Effector CD4-positive, alpha-beta T cell (primary cell): Measurements from ENCODE around the gene ARRDC2.
"Not testable (repeated sequence)": the region's sequence is repeated elsewhere in the genome, so short reads cannot be mapped to it uniquely, and the experiment has no call there.

Source experiments
- DNase-seq: peaks from one replicate; pipeline ENCODE4 v3.0.0-alpha.2; 2020

The ARRDC2 gene

DNA sequence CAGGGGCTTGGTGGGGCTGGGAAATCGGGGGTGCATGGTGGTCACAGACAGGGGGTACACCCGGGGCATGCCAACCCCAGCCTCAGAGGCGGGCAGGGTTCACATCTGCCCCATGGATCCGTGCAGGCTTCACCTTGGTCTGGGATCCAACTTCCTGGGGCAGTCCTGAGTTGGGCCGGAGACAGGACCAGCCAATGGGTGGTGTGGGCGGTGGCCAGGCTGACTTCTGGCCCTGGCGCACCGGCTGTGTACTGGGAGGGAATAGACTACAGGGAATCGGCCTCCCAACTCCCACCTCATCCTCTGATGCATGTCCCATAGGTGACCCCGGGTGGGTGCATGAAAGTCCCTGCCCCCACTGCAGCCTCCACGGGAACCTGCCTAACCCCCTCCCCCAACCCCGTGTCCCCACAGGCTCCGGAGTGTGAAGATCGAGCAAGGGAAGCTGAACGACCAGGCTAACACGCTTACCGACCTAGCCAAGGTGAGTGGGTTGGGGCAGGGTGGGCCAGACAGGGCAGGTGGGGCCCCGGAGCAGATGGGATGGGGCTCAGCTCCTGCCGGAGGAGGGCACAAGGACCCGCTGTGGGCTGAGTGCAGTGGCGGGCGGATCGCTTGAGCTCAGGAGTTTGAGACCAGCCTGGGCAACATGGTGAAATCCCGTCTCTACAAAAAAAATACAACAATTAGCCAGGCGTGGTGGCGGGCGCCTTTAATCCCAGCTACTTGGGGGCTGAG, 14.7 kb upstream of the ARRDC2 start:
- no peak for DNase-seq

DNA sequence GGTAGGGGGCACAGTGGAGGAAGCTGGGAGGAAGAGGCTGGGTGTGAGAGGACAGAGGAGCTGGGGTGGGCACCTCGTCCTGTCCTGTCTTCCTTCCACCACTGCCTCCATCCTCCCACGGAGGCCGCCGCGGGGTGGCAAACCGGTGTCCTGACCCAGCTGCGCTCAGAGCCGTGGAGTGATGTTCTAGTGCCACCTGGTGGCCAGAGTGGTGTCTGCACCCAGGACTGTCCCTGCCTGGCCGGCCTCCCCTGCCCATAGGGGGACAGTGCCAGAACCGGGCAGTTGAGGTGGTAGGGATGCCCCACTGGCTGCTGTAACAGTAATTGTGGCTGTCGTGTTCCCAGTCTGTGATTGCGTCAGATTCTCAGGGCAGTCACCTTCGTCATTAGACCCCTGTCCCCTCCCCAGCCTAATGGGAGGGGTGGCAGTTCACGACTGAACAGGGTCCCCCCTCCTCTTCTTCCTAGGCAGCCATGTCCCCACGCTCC, 11.1 kb upstream of the ARRDC2 start:
- DNase-seq, result peak; percentile 82

DNA sequence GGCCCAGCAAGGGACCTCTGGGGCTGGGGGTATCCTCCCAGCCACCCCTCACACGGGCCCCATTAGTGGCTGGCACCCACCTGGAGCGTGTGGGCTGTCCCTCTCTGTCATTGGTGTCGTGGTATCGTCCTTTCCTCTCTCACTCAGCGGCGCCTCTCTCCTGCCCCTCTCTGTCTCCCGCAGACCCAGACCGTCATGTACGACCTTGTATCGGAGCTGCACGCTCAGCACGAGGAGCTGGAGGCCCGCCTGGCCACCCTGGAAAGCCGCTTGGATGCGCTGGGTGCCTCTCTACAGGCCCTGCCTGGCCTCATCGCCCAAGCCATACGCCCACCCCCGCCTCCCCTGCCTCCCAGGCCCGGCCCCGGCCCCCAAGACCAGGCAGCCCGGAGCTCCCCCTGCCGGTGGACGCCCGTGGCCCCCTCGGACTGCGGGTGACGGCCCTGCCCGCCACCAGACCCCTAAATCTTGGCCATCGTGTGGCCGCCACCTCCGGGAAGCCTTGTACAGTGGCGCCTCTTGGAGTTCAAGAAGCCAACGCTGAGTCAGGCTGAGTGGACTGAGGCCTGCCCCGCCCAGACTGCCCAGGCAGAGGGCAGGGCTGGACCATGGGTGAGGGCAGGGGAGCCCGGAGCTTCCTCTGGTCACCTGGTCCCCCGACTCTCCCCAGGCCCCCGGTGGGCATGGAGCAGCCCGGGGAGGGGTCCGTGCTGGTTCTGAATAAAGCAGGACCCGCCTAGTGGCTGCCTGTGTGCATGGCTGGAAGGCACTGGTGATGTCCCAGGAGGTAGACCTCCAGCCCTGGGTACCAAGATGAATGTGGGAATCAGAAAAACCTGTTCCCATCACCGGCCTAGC, 9.8 kb upstream of the ARRDC2 start:
- no peak for DNase-seq

GRCh38 chr19:17998827-17999150, 9.2 kb upstream of the ARRDC2 start:
- no peak for DNase-seq

DNA sequence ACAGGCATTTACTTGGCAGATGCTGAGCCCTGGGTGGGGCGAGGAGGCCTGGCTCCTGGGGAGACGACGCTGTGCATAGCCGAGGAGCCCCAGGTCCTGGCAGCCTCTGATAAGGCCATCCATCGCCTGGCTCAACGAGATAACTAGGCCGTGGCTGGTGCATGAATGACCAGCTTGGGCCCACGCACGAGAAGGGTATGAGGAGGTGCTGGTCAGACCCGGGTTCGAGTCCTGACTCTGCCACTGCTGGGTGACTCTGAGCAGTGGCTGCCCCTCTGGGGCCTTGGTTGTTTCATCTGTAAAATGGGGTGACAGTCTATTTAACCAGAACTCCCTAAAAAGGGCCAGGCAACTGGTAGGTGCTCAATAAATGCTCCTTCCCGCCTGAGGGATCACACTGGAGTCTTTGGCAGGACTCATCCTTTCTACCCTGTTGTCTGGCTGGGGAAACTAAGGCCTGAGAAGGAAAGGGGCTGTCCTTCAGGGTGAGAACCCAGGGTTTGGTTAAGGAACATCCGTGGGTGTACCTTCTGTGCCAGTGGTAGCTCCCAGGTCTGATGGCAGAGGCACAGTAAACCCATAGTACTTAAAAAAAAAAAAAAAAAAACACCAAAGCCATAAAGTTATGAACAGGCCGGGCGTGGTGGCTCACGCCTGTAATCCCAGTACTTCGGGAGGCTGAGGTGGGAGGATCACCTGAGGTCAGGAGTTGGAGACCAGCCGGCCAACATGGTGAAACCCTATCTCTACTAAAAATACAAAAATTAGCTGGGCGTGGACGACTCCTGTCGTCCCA, 8.1 kb upstream of the ARRDC2 start:
- no peak for DNase-seq

GRCh38 chr19:18000480-18000914, 7.5 kb upstream of the ARRDC2 start:
- no peak for DNase-seq

- peak; percentile 94 for DNase-seq
Observed at GRCh38 chr19:18000915-18001776, 6.8 kb upstream of the ARRDC2 start.

GRCh38 chr19:18001777-18002345, 6.1 kb upstream of the ARRDC2 start:
- no peak for DNase-seq

GRCh38 chr19:18002347-18002850, 5.6 kb upstream of the ARRDC2 start:
- DNase-seq, result no peak

DNA sequence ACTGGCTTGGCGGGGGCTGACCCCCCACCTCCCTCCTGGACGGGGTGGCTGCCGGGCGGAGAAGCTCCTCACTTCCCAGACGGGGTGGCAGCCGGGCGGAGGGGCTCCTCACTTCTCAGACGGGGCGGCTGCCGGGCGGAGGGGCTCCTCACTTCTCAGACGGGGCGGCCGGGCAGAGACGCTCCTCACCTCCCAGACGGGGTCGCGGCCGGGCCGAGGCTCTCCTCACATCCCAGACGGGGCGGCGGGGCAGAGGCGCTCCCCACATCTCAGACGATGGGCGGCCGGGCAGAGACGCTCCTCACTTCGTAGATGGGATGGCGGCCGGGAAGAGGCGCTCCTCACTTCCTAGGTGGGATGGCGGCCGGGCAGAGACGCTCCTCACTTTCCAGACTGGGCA, 2.2 kb upstream of the ARRDC2 start:
- not testable (repeated sequence) for DNase-seq

- DNase-seq, result peak; percentile 74
Observed at GRCh38 chr19:18007044-18007916, 690 bp upstream of the ARRDC2 start.

GRCh38 chr19:18008814-18009213, 844 bp downstream of the ARRDC2 start:
- DNase-seq, result no peak

DNA sequence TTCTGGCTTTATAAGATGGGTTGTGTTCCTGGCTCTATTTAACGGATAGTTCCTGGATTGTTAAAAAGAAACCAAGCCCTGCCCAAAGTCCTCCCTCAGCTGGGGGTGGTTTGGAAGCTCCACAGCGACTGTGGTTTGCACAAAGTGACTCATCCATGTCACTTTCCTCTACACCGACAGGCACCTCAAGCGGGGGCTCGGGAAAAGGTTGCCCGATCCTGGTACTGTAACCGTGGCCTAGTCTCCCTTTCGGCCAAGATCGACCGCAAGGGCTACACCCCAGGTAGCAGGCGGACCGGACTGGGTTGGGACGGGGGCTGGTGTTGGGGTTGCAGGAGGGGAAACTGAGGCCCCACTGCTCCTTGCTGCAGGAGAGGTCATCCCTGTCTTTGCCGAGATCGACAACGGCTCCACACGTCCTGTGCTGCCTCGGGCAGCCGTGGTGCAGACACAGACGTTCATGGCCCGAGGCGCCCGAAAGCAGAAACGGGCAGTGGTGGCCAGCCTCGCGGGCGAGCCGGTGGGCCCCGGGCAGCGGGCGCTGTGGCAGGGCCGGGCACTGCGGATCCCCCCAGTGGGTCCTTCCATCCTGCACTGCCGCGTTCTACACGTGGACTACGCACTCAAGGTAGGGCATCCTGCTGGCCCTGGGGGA, 1.6 kb downstream of the ARRDC2 start:
- DNase-seq, result no peak

DNA sequence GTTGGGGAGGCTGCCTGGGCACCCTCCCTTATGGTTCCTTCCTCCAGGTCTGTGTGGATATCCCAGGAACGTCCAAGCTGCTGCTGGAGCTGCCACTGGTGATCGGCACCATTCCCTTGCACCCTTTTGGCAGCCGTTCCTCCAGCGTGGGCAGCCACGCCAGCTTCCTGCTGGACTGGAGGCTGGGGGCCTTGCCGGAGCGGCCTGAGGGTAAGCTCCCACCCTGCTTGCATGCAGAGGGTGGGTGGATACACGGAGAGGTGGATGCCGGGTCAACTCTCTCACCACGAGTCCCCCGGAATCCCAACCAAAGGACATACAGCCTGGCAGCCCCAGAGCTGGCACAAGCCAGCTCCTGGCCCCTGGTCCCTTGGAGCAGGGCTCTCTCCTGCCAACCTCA, 2.2 kb downstream of the ARRDC2 start:
- no peak for DNase-seq

DNA sequence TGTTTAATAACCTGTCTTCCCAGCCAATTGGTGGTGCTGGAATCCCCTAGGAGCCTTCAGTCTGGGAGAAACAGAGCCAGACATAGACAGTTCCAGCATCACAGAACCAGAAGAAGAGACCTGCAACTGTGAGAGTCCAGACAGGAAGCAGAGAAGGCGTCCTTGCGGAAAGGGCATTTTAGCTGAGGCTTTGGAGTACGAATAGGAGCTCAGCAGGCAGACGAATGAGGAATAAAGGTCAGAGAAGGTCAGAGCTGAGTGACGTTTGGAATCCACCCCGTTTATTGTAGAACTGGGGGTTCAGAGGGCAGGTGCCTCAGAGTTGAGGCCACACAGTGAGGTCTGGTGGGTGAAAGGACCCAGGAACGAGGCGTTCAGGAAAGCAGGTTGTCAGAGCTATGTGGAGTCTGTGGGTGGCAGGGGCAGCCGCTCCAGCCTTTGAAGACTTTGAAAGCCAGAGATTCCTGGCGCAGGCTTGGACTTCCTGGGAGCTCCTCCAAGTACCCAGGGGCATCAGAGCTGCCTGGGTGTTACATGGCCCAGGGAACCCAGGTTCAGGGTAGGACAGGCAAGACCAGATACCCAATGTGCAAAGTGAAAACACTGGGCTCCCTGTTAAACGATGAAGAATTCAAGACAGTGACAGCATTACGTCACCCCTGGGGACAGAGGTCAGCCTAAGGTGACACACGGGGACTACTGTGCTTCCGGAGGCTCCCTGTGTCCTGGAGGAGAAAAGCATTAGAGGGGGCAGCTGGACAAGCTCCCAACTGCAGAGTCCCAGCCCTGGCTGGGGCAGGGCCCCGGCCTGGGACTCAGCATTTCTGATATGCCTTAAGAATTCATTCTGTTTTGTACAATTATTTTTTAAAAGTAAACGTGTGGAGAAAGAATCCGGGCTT, 5.5 kb downstream of the ARRDC2 start:
- no peak for DNase-seq

GRCh38 chr19:18014197-18014596, 6.2 kb downstream of the ARRDC2 start:
- peak; percentile 45 for DNase-seq

- no peak for DNase-seq
Observed at GRCh38 chr19:18016209-18016910, 8.4 kb downstream of the ARRDC2 start.
